Activated CD8-positive, alpha-beta memory T cell treated with anti-CD3 and anti-CD28 coated beads, Interleukin-2, amount 50 U/mL, for 24 hours (primary cell): ENCODE results near the gene TMEM41A.

Experiments used
- DNase-seq: peaks from one replicate; pipeline ENCODE4 v3.0.0-alpha.2; 2020; ENCODE audit errors: extremely low read depth

The TMEM41A gene

DNA sequence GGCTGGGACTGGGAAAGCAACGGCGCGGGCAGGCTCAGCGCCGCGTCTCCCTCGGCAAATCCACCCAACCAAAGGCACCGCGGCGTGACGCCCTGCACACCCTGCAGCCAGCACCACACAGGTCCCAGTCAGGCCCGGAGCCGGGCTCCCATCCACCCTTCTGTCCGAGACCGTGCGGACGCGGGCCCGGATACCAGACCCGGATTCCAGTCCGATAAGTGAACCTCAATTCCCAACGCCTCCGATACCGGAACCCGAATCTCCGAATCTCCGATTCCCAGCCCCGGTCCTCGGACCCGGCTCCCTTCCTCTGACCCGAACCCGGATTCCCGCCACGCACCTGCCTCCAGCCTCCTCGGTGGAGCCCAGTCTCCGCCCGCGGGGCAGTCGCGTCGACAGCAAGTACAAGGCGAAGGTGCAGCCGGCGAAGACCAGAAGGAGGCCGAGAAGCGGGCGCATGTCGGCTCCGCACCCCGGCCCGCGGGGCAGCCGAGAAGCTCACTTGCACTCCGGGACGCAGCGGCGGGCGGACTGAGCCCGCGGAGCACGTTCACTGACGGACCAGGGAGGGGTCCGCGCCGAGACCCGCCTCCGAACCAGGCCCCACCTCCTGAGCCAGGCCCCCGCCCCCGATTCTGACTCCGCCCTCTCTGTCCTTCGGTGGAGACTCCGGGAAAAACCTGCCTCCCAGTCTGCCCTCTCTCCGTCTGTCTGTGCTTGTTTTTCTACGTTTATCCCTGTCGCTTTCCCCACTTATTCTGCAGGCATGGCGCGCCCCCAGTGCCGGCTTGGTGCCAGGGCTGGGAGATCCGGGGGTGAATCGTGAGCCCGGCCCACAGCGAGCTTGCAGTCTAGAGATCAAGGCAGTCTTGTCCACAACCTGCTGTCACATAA, at the start of gene TMEM41A:
TMEM41A (minus strand) TSS at position 533 of the 894 bp plus-strand sequence; CDS start at position 459, 74 bp downstream.
- peak; percentile 78 for DNase-seq

DNA sequence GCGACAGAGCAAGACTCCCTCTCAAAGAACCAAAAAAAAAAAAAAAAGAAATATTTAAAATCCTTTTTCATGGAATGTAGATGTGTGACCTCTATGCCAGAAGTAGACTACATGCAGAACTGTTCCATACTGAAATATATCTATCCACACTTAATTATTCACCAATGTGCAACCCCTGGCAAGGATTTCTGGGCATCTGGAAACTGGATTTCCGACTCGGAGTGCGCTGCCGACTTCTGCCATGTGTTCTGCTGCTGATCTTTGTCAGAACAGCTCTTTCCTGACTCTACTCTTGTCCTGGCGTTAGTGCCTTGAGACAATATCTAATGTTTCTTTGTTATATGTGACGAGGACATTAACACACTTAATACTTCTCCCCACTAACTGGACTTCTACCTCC, 41.9 kb upstream of the TMEM41A start:
- no peak for DNase-seq

DNA sequence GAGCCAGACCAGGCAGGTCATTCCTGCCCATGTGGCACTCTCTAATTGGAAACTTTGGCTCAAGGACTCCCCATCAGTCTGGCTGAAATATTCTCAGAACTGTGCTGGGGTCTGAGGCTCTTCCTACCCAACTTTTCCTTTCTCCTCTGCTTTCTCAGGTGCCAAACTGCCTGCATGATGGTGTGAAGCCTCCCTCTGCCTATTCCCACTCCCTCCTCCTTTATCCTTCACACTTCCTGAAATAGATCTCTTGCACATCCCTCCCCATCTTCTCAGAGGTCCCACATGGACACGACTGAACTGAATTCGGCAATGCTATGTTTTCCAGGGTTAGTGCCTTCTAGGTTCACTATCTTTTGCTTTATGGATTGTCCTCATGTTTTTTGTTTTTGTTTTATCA, 41.1 kb upstream of the TMEM41A start:
- DNase-seq: no peak

DNA sequence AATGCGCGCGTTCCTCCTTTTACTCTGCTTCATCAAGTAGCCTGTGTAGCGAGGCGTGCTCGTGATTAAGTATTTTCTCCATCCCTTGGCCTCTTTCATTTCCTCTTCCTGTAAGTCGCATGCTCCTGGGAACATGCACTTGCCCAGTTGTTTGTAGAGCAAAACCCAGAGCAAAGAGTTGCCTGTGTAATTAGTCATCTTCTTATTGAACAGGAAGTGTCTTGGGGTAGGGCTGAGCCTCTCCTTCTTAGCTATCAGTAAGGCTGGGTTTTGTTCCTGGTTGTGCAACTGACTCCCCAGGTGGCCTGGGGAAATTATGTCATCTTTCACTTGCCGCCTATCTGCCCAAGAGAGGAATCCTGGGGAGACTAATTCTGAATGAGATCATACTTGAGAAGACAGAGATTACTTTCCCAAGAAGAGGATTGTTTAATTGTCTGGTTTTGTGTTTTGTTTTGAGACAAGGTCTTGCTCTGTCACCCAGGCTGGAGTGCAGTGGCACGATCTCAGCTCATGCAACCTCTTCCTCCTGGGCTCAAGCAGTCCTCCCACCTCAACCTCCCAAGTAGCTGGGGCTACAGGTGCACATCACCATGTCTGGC, 38.6 kb upstream of the TMEM41A start:
- peak; percentile 0 for DNase-seq

DNA sequence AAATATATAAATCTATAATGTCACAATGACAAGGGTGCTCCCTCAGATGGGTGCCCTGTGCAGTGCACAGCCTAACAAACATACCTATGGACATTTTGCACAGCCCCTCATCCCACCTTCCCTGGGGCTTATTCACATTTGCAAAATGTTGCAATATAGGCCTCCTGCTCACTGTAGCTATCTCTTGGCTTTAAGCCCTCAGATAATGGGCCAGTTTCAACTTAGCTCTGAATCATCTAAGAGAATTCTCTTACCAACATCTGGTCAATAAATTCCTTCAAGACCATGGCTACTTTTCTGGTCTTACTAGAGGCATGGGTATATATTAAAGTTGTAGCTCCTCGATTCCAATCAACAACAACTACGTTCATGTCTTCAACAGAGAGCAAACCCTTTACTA, 35.7 kb upstream of the TMEM41A start:
- no peak for DNase-seq

DNA sequence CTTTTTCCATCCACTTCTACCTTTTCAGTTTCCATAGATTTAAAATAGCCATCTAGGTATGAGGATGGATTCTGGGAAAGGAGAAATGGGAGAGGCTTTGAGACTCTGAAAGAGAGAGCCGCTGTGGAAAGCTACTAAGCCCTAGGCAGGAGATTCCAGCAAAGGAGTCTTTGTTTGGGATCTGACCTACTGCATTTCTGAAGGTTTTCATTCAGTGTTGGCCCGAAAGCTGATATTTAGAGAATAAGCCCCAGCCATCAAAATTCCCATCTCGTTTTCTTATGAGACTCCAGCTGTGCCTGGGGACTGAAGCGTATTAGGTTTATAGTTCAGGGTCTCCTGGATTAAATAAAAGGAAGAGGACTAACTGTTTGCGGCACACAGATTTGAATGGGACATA, 34.1 kb upstream of the TMEM41A start:
- no peak for DNase-seq

DNA sequence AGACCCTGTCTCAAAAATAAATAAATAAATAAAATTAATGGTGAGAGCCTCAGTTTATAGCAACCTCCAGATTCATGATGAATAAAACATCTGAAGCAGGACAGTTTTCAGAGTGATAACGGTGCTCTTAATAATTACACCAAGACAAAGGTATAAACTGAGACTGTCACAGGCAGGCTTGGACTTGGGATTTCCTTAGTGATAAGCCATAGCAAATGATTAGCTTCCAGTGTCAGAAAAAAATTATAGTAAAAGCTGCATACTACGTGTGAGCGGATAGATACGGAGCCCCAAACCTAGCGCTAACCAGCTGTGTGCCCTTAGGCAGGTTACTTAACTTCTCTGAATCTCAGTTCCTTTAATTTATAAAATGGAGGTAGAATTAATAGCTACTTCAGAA, 32.0 kb upstream of the TMEM41A start:
- DNase-seq: no peak

DNA sequence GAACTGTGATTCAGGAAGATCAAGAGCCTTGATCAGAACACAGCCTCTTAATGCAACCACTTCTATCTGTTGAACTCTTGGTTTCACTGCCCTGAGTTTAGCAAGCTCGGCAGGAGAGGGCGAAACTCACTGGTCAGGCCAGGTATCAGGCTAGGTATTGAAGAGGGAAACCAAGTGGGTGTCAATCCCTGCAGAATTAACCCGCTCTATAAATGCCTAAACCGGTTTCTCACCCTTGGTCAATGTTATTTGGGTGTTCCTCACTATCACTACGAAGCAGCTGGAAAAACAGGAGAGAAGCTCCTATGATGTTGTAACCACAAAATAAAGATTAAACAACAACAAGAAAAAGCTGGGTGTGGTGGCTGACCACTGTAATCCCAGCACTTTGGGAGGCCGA, 29.7 kb upstream of the TMEM41A start:
- DNase-seq: no peak

DNA sequence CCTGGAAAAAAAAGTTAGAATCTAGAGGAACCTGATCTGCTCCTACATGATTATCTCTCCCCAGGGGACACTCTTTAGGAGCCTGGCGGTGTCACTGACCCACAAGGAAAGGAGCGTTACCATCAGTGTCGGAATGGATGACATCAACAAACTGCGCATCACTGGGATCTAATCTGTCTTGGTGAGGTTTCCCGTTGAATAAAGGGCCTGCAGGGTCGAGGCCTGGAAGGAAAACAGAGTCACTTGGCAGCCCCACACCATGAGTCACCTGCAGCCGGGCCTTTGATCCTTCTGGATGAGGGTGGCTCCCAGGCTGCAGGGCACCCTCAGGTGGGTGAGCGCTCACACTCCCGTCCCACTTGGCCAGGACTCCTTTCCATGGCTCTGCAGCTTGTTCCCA, 28.5 kb upstream of the TMEM41A start:
- DNase-seq: no peak

DNA sequence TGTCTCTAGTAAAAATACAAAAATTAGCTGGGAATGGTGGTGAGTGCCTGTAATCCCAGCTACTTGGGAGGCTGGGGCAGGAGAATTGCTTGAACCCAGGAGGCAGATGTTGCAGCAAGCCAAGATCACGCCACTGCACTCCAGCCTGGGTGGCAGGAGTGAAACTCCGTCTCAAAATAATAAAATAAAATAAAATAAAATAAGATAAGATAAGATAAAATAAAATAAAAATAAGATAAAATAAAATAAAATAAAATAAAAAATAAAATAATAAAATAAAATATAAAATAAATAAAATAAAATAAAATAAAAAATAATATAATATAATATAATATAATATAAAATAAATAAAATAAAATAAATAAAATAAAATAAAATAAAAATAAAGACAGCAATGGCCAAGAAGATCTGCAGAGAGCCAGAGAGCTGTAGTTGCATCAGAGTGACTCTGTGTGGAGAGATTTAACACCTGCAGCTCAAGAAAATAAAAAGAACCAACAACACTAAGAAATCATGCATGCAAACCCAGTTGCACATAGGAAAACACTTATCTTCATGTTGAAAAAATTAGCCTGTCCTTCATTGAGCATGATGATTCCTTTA, 27.6 kb upstream of the TMEM41A start:
- DNase-seq: no peak

DNA sequence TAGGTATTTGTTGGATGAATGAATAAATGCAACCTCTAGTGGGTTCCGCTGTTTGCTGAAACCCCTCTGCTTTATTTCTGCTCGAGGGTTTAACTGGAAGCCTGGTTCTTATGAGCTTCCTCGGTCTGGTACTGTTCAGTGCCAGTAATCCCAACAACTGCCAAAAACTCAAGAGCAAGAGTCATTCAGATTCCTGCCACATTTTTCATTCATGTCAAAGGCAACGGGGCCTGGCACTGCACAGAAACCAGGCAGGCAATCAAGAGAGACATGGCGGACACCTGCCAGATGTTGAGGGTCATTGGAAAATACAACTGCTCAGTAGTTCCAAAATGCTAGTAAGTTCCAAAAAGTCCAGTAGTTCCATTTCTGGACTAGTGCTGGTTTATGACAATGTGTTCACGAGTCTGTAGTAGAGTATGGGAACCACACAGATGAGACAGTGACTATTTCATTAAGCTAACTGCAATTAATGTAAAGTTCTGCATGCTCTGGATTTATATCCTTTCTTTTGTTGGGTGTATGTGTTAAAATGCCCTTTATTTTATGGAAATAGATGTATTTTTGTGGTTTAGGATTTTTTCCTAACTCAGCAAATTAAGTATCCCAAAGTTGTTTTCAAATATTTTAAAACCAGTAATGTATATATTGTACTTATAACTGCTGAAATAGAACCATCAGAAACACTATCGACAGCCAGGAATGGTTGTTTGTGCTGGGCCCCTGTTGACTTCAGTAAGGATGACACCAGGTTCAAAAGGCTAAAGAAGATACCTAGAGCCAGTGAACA, 22.7 kb upstream of the TMEM41A start:
- no peak for DNase-seq

DNA sequence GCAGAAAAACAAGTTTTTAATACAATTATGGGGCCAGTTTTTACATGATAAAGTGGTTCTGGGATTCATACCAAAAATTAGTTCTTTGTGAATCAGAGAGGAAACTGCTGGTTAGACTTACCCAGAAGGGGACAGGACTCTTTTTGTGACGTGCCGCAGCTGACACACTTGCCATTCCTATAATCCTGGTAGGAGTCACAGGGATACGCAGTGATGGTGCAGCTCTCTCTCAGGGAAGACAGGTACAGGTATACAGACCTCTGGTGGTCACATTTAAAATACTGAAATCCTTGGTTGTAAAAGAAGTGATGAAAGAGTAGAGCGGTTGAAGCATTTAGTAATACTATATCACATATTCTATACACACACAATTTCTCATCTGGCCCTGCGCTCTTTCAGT, 20.2 kb upstream of the TMEM41A start:
- DNase-seq: no peak

DNA sequence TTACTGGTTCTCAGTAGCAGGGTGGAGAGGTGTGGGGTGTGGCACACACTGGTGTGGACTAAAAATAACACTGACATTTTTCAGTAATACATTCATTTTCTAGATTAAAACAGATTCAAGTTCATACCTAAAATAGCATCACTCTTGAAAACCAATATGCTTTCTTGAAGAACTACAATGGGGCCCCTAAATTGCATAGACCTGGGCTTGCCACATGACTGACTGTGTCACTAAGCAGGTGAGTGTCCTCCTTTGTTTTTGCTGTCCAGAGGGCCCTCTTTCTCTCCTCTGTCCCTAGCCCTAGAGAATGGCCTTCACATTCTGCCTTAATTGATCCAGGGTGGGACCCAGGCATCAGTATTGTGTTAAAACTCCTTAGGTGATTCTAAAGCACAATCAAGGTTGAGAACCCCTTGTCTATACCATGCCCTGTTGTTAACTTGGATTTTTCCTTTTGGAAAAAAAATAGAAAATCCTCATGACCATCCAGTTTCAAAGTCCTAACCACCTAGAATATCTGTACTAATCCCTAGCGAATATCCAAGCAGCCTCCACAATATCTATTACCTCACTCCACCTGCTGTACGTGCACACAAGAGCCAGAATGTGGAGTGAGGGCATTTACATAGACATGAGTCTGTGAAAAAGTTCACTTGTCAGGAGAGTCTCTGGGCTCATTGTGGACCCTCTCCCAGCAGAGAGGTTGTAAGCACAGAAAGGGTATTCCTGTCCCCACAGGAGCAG, 18.7 kb upstream of the TMEM41A start:
- DNase-seq: no peak

DNA sequence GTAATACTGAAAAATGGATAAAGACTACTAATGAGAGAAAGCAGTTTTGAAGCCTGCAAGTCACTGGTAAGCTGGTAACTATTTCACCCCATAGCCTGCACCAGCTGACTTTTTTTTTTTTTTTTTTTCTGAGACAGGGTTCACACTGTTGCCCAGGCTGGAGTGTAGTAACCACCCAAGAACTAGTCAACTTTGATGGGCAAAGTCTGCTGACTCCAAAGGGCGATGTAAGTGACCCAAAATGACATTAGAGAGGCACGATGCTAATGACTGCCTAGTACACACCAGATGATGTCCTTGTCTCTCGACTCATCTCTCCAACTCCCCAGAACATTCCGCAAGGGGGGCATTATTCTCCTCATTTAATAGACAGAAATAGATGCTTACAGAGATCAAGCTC, 12.9 kb upstream of the TMEM41A start:
- DNase-seq: no peak

DNA sequence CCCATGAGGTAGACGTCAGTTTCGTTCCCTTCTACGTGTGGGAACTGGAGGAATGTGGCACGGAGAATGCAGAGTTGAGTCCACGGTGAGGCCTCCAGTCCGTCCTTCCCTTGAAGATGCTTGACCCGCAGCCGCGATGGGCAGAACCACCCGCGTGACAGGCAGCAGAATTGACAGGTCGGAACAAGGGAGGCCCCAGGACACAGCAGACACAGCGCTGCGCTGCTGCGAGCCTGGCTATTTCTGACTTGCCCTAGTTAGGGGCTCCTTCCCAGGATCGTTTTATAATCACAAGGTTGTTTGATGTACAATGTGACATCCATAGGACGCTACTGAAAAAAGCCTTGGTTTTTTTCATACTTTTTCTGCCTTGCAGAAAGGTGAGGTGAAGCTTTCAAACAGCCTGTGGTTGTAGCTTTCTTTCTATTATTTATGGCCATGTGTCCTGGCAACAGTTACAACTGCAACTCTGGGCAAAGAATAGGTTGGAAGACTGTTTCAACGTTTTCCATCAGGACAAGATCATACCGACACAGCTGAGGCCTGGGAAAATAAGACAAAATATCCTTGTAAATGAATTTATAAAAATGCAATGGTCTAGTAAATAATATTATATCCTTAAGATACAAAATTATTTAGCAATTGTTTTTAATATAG, 9.6 kb upstream of the TMEM41A start:
- no peak for DNase-seq

DNA sequence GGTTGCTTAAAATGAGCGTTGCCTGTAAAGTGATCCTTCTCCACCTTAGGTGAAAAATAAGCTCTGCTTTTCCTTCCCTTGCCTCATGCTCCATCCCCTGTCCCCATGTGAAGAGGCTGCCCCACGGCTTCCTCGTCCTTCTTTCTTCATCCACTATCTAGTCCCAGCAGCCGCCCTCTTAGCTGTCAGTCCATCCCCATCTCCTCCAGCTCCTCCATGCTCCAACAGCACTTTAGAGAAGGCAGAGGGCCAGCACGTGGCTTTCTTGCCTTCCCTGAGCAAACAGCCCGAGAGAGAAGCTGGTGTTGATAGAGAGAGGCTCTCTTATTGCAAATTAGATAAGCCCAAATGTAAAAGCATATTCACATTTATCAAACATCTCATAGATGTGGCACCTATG, 9.0 kb upstream of the TMEM41A start:
- DNase-seq: no peak

DNA sequence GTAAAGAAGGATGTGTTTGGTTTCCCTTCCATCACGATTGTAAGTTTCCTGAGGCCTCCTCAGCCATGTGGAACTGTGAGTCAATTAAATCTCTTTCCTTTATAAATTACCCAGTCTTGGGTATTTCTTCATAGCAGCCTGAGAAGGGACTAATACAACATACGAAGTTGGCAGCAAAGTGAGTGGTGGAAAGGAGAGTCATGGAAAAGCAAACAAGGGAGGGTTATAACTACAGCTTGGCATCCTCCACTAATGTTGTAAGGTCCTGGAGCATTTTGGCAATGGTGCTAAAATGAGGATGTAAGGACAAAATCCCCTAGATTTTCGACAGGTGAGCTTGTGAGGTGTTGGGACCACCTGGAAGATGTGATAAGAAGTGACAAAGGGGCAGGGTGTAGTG, 5.8 kb upstream of the TMEM41A start:
- no peak for DNase-seq

DNA sequence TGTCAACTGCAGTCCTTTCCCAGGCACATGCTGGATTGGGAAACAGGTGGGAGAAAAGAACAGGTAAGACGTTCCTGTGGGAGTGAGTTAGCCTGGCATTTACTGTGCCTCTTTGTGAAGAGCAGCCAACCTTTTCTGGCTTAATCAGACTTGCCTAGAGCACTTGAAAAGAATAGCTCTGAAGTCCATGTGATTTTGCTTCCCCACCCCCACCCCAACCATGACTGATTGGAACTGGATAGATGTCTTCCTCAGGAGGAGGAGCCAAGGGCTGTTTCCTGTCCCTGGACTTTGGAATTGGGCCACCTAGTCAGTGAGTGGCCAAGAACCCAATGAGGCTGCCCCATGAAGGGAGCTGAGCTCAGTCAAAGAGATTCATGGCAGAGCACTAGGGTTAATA, 4.7 kb upstream of the TMEM41A start:
- no peak for DNase-seq

DNA sequence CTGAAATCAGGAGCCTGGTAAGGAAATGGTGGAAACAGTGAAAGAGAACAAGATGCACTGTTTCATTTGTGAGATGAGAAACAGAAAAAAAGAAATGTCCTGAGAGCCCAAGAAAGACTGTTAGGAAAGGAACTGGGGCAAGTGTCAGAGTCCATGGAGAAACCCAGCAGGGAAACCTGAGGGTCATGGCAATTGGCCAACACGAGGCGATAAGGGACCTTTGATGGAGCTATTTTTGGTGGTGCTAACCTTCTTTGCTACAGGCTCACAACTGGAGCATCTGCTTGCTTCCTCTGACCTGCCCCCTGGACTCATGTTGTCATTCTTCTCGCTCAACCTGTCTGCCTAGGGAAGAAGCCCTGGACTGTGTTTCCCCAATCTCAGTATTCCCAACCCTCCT, 4.2 kb upstream of the TMEM41A start:
- DNase-seq: no peak

DNA sequence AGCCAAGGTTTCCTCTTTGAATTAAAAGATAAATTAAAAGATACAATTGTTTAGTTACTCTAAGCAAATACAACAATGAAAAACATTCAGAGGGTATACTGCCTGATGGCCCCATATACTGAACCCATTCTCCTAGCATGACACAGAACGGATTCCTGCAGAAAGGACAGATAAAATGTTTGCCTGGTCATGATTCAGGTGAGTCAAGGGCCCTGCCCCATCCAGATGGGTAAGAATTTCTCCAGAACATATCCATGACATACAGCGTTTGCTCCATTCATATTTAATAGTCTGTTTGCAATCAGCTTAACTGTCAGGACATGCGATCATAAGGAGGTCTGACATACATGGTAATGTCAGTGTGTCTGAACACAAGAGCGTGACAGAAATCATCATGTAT, 8.6 kb downstream of the TMEM41A start:
- DNase-seq: no peak

DNA sequence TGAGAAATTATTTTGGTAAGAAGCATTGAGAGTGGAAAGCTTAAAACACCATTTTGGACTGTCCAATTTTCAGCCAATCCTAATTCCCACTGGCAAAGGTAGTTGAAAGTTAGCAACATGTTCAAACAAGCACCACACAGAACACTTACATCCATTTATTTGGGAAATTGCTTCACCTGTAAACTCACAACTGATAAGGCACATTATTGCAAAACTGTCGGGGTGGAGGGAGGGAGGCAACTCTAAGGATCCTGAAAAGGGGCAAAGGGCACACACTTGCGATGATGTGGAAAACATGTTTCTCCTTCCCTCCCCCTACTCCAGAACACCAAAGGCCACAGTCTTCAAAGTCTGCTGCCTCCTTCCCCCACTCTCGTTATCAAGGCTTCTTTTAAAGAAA, 9.4 kb downstream of the TMEM41A start:
- DNase-seq: no peak
